Panc1 (cell line): ENCODE results near the gene PDE4B. TPM values are rescaled to one million over a fixed set of nuclear protein-coding genes. Genes with fewer than 3 reads are reported as not detected.

Experiments
- ATAC-seq: fragments of 200-7000 bp; cut with Tn5 transposase; 2 replicates; pipeline ENCODE4 v1.9.1; 2020; ENCODE audit warnings: mild to moderate bottlenecking, moderate library complexity
- BruUV-seq: library from RNA; stranded (reverse); fragments of 400-500 nt; replicated peaks from 2 replicates; lab custom pipeline; 2021; lab: Mats Ljungman, UMichigan
- CTCF ChIA-PET: fragments of 300-600 bp; sonication (Branson Sonifier 250); formaldehyde crosslinking; loops from one replicate; lab custom pipeline; 2022; ENCODE audit warnings: antibody characterized with exemption; lab: Charles Lee
- POLR2A ChIA-PET: fragments of 300-600 bp; sonication (Branson Sonifier 250); formaldehyde crosslinking; loops from one replicate; lab custom pipeline; 2022; ENCODE audit warnings: antibody characterized with exemption; lab: Charles Lee
- DNase-seq: peaks from one replicate; pipeline ENCODE4 v3.0.0-alpha.2; 2010; ENCODE audit warnings: low read depth, low spot score
- H3K27ac ChIP-seq: 2 replicates; pipeline ENCODE4 v1.5.1; 2011; ENCODE audit warnings: mild to moderate bottlenecking, low read length, inconsistent platforms
- H3K27me3 ChIP-seq: fragments of 200-500 bp; sonication (Bioruptor generic); 2 replicates; pipeline ENCODE4 v1.6.0; 2014; ENCODE audit warnings: low read length, inconsistent platforms; ENCODE audit not compliant: control insufficient read depth, insufficient read depth
- H3K36me3 ChIP-seq: fragments of 200-500 bp; sonication (Bioruptor generic); 2 replicates; pipeline ENCODE4 v1.5.1; 2014; ENCODE audit warnings: inconsistent platforms, mild to moderate bottlenecking, low read length, moderate library complexity; ENCODE audit not compliant: control insufficient read depth, insufficient read depth
- H3K4me1 ChIP-seq: 2 replicates; pipeline ENCODE4 v1.5.1; 2011; ENCODE audit warnings: inconsistent platforms, mild to moderate bottlenecking, low read length, moderate library complexity; ENCODE audit not compliant: control insufficient read depth, insufficient read depth
- H3K4me3 ChIP-seq, 2 experiments: 2 replicates each; pipeline ENCODE4 v1.5.1; 2011 to 2012; ENCODE audit warnings: low read depth in 2 of 2, low read length in 2 of 2, mild to moderate bottlenecking in 2 of 2, inconsistent platforms in 1 of 2, moderate library complexity in 1 of 2
- H3K9me3 ChIP-seq: fragments of 200-500 bp; sonication (Bioruptor generic); 2 replicates; pipeline ENCODE4 v1.5.1; 2014; ENCODE audit warnings: low read depth, mild to moderate bottlenecking, inconsistent platforms, low read length, moderate library complexity; ENCODE audit not compliant: control insufficient read depth, insufficient read depth
- CTCF ChIP-seq: fragments of 450-650 bp; IDR thresholded peaks from 2 replicates; pipeline ENCODE4 v1.5.1; 2017; ENCODE audit warnings: mild to moderate bottlenecking
- POLR2AphosphoS5 ChIP-seq: IDR thresholded peaks from 2 replicates; pipeline ENCODE4 v1.6.1; 2012; ENCODE audit warnings: mild to moderate bottlenecking, low read depth, low read length, moderate library complexity
- REST ChIP-seq, 2 experiments: IDR thresholded peaks; 2 replicates each; pipeline ENCODE4 v1.6.1; 2011 to 2012; ENCODE audit warnings: low read depth in 2 of 2, control low read depth in 1 of 2, low read length in 1 of 2, mild to moderate bottlenecking in 1 of 2, moderate library complexity in 1 of 2; ENCODE audit not compliant: insufficient read depth in 1 of 2
- SIN3A ChIP-seq: IDR thresholded peaks from 2 replicates; pipeline ENCODE4 v1.6.1; 2012; ENCODE audit warnings: low read depth, mild to moderate bottlenecking, low read length, moderate library complexity, borderline replicate concordance; ENCODE audit not compliant: insufficient read depth
- TCF7L2 ChIP-seq: IDR thresholded peaks from 2 replicates; pipeline ENCODE4 v1.6.1; 2011; ENCODE audit warnings: mild to moderate bottlenecking, low read depth, low read length, inconsistent platforms
- in situ Hi-C: cut with HindIII; loops from 2 replicates; pipeline ENCODE4 v1.10.0; 2016; ENCODE audit warnings: low sequenced_read_pairs, low pct_unique_long_range_greater_than_20kb
- intact Hi-C: fragments of 100-400 bp; cut with micrococcal nuclease; formaldehyde crosslinking; loops from one replicate; pipeline ENCODE4 v1.10.0; 2022; ENCODE audit not compliant: unreplicated experiment
- total RNA-seq: library from RNA; stranded (reverse); gene quantifications from one replicate; pipeline ENCODE4 v1.2.1, GENCODE V29; 2021; ENCODE audit not compliant: unreplicated experiment

Gene PDE4B
- total RNA-seq, 1 experiment from 2014 or later: 0.26 TPM

- TF ChIP-seq REST (IDR thresholded peaks at IDR 0.05; ENCODE audit: insufficient read depth in 1 of 2, low read depth in 2 of 2, low read length in 1 of 2) (no peak), TCF7L2 (no peak), CTCF (no peak), SIN3A (no peak), POLR2AphosphoS5 (no peak)
- no peak overlapping the region for H3K27ac ChIP-seq
- H3K4me3 ChIP-seq: no peak overlapping the region
- in situ Hi-C loops (no loop called here), intact Hi-C loops (no loop called here)
- no peaks in the 10 kb centered on the region for H3K9me3 ChIP-seq
- POLR2A ChIA-PET: no interaction called here
- no peak for DNase-seq
- H3K4me1 ChIP-seq: no peaks in the 10 kb centered on the region
- BruUV-seq: no TSS peak
- no peak for ATAC-seq
- no peaks in the 10 kb centered on the region for H3K36me3 ChIP-seq
- CTCF ChIA-PET: no interaction called here
- no peaks in the 10 kb centered on the region; the same call in 1 of the 2 replicates for H3K27me3 ChIP-seq
Observed at GRCh38 chr1:65949230-65949626, 156.5 kb downstream of the PDE4B start.

GRCh38 chr1:65949933-65950332, 157.2 kb downstream of the PDE4B start:
- no peaks in the 10 kb centered on the region for H3K36me3 ChIP-seq
- POLR2A ChIA-PET: no interaction called here
- no peak overlapping the region for H3K4me3 ChIP-seq
- CTCF ChIA-PET: no interaction called here
- TF ChIP-seq SIN3A: no peak
- TF ChIP-seq REST (IDR thresholded peaks at IDR 0.05; ENCODE audit: insufficient read depth in 1 of 2, low read depth in 2 of 2, low read length in 1 of 2): no peak
- TF ChIP-seq TCF7L2: no peak
- TF ChIP-seq CTCF: no peak
- no peak for TF ChIP-seq POLR2AphosphoS5
- no peaks in the 10 kb centered on the region for H3K4me1 ChIP-seq
- H3K9me3 ChIP-seq: no peaks in the 10 kb centered on the region
- BruUV-seq: no TSS peak
- H3K27me3 ChIP-seq: no peaks in the 10 kb centered on the region; the same call in 1 of the 2 replicates
- intact Hi-C loops: no loop called here
- no peak for ATAC-seq
- no peak overlapping the region for H3K27ac ChIP-seq
- in situ Hi-C loops: no loop called here
- DNase-seq: no peak
